Endothelial cell of umbilical vein (primary cell): ENCODE measurements around the gene ATP6V0A4. TPM values are rescaled to one million over a fixed set of nuclear protein-coding genes. Genes with fewer than 3 reads are reported as not detected.

Experiments used
- BruUV-seq: library from RNA; stranded (reverse); fragments of 400-500 nt; replicated peaks from 2 replicates; lab custom pipeline; 2021; lab: Mats Ljungman, UMichigan
- CTCF ChIA-PET: fragments of 300-600, 350-600 bp; sonication (Branson Sonifier 250); formaldehyde crosslinking; loops from one replicate; lab custom pipeline; 2021; ENCODE audit warnings: antibody characterized with exemption, inconsistent platforms; lab: Charles Lee
- POLR2A ChIA-PET: fragments of 300-600, 350-600 bp; sonication (Branson Sonifier 250); formaldehyde crosslinking; loops from one replicate; lab custom pipeline; 2021; ENCODE audit warnings: antibody characterized with exemption, inconsistent platforms; lab: Charles Lee
- DNase-seq: peaks from one replicate; pipeline ENCODE4 v3.0.0-alpha.2; 2011; ENCODE audit warnings: low read depth, low spot score
- FAIRE-seq: peaks from 2 replicates; lab custom pipeline; 2011; peaks lifted over from hg19 to GRCh38; lab: Jason Lieb, UNC
- H2AFZ ChIP-seq: 2 replicates; pipeline ENCODE4 v1.6.0; 2012; ENCODE audit warnings: low read depth, low read length, control low read depth, inconsistent platforms
- H3K27ac ChIP-seq: 2 replicates; pipeline ENCODE4 v1.5.1; 2011; ENCODE audit warnings: low read depth, mild to moderate bottlenecking, control low read depth, low read length, moderate library complexity; ENCODE audit not compliant: insufficient read depth
- H3K27me3 ChIP-seq, 2 experiments: 2 replicates each; pipeline versions ENCODE4 v1.6.0 to v1.6.1; 2011; ENCODE audit warnings: low read length in 2 of 2, mixed read lengths in 1 of 2; ENCODE audit not compliant: control insufficient read depth in 2 of 2, insufficient read depth in 2 of 2
- H3K36me3 ChIP-seq, 2 experiments: 2 replicates in 1 of 2; 3 replicates in 1 of 2; pipeline ENCODE4 v1.5.1; 2011; ENCODE audit warnings: low read length in 2 of 2, mild to moderate bottlenecking in 1 of 2, moderate library complexity in 1 of 2; ENCODE audit not compliant: control insufficient read depth in 2 of 2, insufficient read depth in 2 of 2; ENCODE audit errors: extremely low read depth in 1 of 2
- H3K4me1 ChIP-seq: 3 replicates; pipeline ENCODE4 v1.5.1; 2011; ENCODE audit warnings: mild to moderate bottlenecking, low read length; ENCODE audit not compliant: control insufficient read depth, insufficient read depth; ENCODE audit errors: extremely low read depth
- H3K4me2 ChIP-seq: 2 replicates; pipeline ENCODE4 v1.6.1; 2011; ENCODE audit warnings: low read length, control low read depth, mixed read lengths; ENCODE audit not compliant: insufficient read depth
- H3K4me3 ChIP-seq, 3 experiments: fragments of 200-600 bp in 1 of 3; sonication (generic), shearing (Covaris generic) in 1 of 3; replicated peaks in 1 of 3; 2 replicates each; pipeline ENCODE4 v1.5.1; 2011 to 2016; ENCODE audit warnings: control low read depth in 3 of 3, low read length in 3 of 3, mild to moderate bottlenecking in 2 of 3, inconsistent platforms in 1 of 3, low read depth in 1 of 3, moderate library complexity in 1 of 3; ENCODE audit not compliant: insufficient read depth in 1 of 3
- H3K79me2 ChIP-seq: 2 replicates; pipeline ENCODE4 v1.6.0; 2012; ENCODE audit warnings: low read length, inconsistent platforms; ENCODE audit not compliant: control insufficient read depth, insufficient read depth
- H3K9ac ChIP-seq: replicated peaks from 2 replicates; pipeline ENCODE3; 2011; ENCODE audit warnings: low read length, control low read depth; ENCODE audit not compliant: insufficient read depth; ENCODE audit errors: extremely low read depth
- H3K9me1 ChIP-seq: replicated peaks from 3 replicates; pipeline ENCODE4 v1.6.0; 2011; ENCODE audit warnings: mild to moderate bottlenecking, low read length; ENCODE audit not compliant: control insufficient read depth, insufficient read depth; ENCODE audit errors: extremely low read depth
- H3K9me3 ChIP-seq: replicated peaks from 2 replicates; pipeline ENCODE4 v1.5.1; 2012; ENCODE audit warnings: low read length, inconsistent platforms; ENCODE audit not compliant: control insufficient read depth, insufficient read depth
- H4K20me1 ChIP-seq: replicated peaks from 2 replicates; pipeline ENCODE3; 2011; ENCODE audit warnings: mild to moderate bottlenecking, low read length; ENCODE audit not compliant: control insufficient read depth, insufficient read depth; ENCODE audit errors: extremely low read depth
- EZH2 ChIP-seq: IDR thresholded peaks from 2 replicates; pipeline ENCODE4 v1.6.1; 2012; ENCODE audit warnings: borderline replicate concordance, low read depth, mild to moderate bottlenecking, moderate library complexity, low read length, inconsistent platforms; ENCODE audit not compliant: severe bottlenecking
- FOS ChIP-seq: IDR thresholded peaks from 2 replicates; pipeline ENCODE4 v1.6.1; 2011; ENCODE audit warnings: mild to moderate bottlenecking, low read length, moderate library complexity, borderline replicate concordance; ENCODE audit not compliant: insufficient read depth
- GATA2 ChIP-seq: IDR thresholded peaks from 2 replicates; pipeline ENCODE4 v1.7.0; 2011; ENCODE audit warnings: low read depth, mild to moderate bottlenecking, moderate library complexity, mixed read lengths, low read length; ENCODE audit not compliant: insufficient read length, insufficient read depth
- JUN ChIP-seq: IDR thresholded peaks from 2 replicates; pipeline ENCODE4 v1.6.1; 2011; ENCODE audit warnings: borderline replicate concordance, low read depth; ENCODE audit not compliant: insufficient read length, insufficient read depth
- MYC ChIP-seq: IDR thresholded peaks from one replicate; pipeline ENCODE4 v1.6.1; 2011; ENCODE audit warnings: mild to moderate bottlenecking, low read depth, low read length
- POLR2A ChIP-seq: IDR thresholded peaks from 2 replicates; pipeline ENCODE4 v1.6.1; 2012; ENCODE audit warnings: low read depth, mild to moderate bottlenecking, control low read depth, low read length
- POLR2AphosphoS5 ChIP-seq: IDR thresholded peaks from 2 replicates; pipeline ENCODE4 v1.6.1; 2012; ENCODE audit warnings: low read depth, mild to moderate bottlenecking, control low read depth, low read length, moderate library complexity; ENCODE audit not compliant: insufficient read depth
- dilution Hi-C: fragments of 300-500 bp; cut with MboI; formaldehyde crosslinking; loops from one replicate; pipeline ENCODE4 v1.15.0; 2019; ENCODE audit warnings: low sequenced_read_pairs; ENCODE audit not compliant: extremely low pct_ligation_motif_present
- intact Hi-C: fragments of 100-400 bp; cut with micrococcal nuclease; formaldehyde crosslinking; loops from one replicate; pipeline ENCODE4 v1.10.0; 2022
- polyA plus RNA-seq, 4 experiments: library from polyadenylated mRNA; depleted of rRNA in 3 of 4; stranded (reverse) in 3 of 4; unstranded in 1 of 4; fragments of >200 nt; gene quantifications; 2 replicates each; pipeline versions ENCODE4 v1.2.1 to v1.2.3, GENCODE V29; 2011 to 2012; ENCODE audit warnings: missing spikeins in 1 of 4
- total RNA-seq: library from RNA; stranded (reverse); gene quantifications from 2 replicates; pipeline ENCODE4 v1.2.3, GENCODE V29; 2021
- TF ChIP-seq, protein P1 (sequence below), 2 donors: IDR thresholded peaks; 1 replicate in 1 of 2; 2 replicates in 1 of 2; pipeline ENCODE4 v1.5.1; 2011; ENCODE audit warnings: low read length in 2 of 2, mild to moderate bottlenecking in 2 of 2, moderate library complexity in 2 of 2, control low read depth in 1 of 2, inconsistent platforms in 1 of 2, low read depth in 1 of 2; ENCODE audit not compliant: insufficient read depth in 1 of 2; ENCODE audit errors: extremely low read depth in 1 of 2
- TF ChIP-seq, protein P2 (sequence below): IDR thresholded peaks from 2 replicates; pipeline ENCODE4 v1.6.1; 2011; ENCODE audit not compliant: insufficient read depth, insufficient read length

The ATP6V0A4 gene
- total and polyA plus RNA-seq, 2 donors (not counting 3 experiments of a cell fraction or from before 2014, with no cell fraction given): 0.07 to 0.24 TPM

DNA sequence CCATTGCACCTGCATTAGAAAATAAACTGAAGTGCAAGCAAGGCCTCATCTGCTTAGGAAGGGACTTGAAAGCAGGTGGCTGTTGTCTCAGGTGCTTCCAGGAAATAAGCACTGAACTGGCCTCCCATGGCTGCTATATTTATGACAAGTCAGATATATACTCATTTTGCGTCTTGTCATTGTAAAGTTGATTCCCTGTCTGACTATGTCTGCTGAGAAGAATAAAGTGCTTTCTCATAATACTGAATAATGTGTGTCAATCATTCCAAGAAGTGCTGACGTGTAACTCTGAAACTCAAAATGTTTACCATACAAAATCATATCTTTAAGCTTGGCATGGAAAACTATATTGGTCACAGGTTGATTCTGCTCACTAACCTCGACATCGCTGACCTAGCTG lies 51.9 kb downstream of the ATP6V0A4 start:
- H4K20me1 ChIP-seq: no peaks in the 10 kb centered on the region
- no peaks in the 10 kb centered on the region for H3K79me2 ChIP-seq
- H3K27ac ChIP-seq: no peak overlapping the region
- dilution Hi-C loops: no loop called here
- H3K4me2 ChIP-seq: no peak overlapping the region
- no peak overlapping the region for H3K9ac ChIP-seq
- no peak overlapping the region for H3K4me3 ChIP-seq
- no peaks in the 10 kb centered on the region for H3K9me3 ChIP-seq
- no peaks in the 10 kb centered on the region for H3K9me1 ChIP-seq
- H2AFZ ChIP-seq: no peak overlapping the region
- FAIRE-seq (no peak), DNase-seq (no peak)
- CTCF ChIA-PET: no interaction called here
- intact Hi-C loops: no loop called here
- TF ChIP-seq MYC (no peak), FOS (no peak), POLR2A (no peak), POLR2AphosphoS5 (no peak), GATA2 (no peak), EZH2 (no peak), JUN (no peak)
- TF ChIP-seq, protein P1, sequence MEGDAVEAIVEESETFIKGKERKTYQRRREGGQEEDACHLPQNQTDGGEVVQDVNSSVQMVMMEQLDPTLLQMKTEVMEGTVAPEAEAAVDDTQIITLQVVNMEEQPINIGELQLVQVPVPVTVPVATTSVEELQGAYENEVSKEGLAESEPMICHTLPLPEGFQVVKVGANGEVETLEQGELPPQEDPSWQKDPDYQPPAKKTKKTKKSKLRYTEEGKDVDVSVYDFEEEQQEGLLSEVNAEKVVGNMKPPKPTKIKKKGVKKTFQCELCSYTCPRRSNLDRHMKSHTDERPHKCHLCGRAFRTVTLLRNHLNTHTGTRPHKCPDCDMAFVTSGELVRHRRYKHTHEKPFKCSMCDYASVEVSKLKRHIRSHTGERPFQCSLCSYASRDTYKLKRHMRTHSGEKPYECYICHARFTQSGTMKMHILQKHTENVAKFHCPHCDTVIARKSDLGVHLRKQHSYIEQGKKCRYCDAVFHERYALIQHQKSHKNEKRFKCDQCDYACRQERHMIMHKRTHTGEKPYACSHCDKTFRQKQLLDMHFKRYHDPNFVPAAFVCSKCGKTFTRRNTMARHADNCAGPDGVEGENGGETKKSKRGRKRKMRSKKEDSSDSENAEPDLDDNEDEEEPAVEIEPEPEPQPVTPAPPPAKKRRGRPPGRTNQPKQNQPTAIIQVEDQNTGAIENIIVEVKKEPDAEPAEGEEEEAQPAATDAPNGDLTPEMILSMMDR (IDR thresholded peaks at IDR 0.05; ENCODE audit: extremely low read depth in 1 of 2, insufficient read depth in 1 of 2, low read depth in 1 of 2, low read length in 2 of 2): no peak
- TF ChIP-seq, protein P2, sequence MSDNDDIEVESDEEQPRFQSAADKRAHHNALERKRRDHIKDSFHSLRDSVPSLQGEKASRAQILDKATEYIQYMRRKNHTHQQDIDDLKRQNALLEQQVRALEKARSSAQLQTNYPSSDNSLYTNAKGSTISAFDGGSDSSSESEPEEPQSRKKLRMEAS: no peak
- H3K27me3 ChIP-seq: no peaks in the 10 kb centered on the region
- POLR2A ChIA-PET: no interaction called here
- H3K36me3 ChIP-seq: no peaks in the 10 kb centered on the region
- no TSS peak for BruUV-seq
- H3K4me1 ChIP-seq: no peaks in the 10 kb centered on the region
